ENCODE data around the gene GRK4. TPM values are rescaled to one million over a fixed set of nuclear protein-coding genes. Genes with fewer than 3 reads are reported as not detected.
"Not testable (repeated sequence)": the region's sequence is repeated elsewhere in the genome, so short reads cannot be mapped to it uniquely, and the experiment has no call there.

Gene GRK4
- total and polyA plus RNA-seq, 2 donors (not counting 1 experiment from before 2014, with no cell fraction given): 0.73 to 2.3 TPM

DNA sequence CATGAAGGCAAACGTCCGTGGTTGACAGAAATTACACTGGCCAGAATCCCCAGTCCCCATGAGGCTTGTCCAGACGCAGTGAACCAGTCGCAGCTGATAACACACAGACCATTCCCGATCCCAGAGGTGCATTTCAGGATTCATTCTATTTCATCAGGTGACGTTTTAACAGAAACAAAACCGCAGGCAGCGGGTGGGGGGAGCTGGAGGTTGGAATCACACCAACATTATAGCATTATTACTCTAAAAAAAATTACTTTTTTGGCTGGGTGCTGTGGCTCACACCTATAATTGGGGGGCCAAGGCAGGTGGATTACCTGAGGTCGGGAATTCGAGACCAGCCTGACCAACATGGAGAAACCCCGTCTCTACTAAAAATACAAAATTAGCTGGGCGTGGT, 25.4 kb upstream of the GRK4 start:
- no peak overlapping the region for H3K27ac ChIP-seq (ENCODE audit: low read length in 2 of 2)
- H4K20me1 ChIP-seq (ENCODE audit: control insufficient read depth, insufficient read depth, low read length, poor library complexity, severe bottlenecking): peaks cover 13% of the 10 kb centered on the region
- no peak overlapping the region for H3K4me3 Mint-ChIP-seq
- CTCF ChIA-PET: interaction anchor here (1.1 kb wide), 1 partner anchor 175 kb away, joined by 3 read pairs; no protein-coding TSS in a partner anchor
- POLR2A ChIA-PET: no interaction called here
- ATAC-seq (ENCODE audit: low read depth) (no peak), DNase-seq (no peak)
- no peaks in the 10 kb centered on the region for H3K9me3 ChIP-seq (ENCODE audit: control extremely low read depth in 1 of 3, control insufficient read depth in 2 of 3, insufficient read depth in 1 of 3, low read length in 2 of 3)
- H3K4me1 ChIP-seq (ENCODE audit: control insufficient read depth in 2 of 2, insufficient read depth in 2 of 2, low read length in 2 of 2): peaks cover 18 to 35% of the 10 kb centered on the region in 2 donors
- no peak overlapping the region for H3K27ac Mint-ChIP-seq
- H3K4me1 Mint-ChIP-seq: peaks cover 33% of the 10 kb centered on the region
- no peak overlapping the region for H3K4me3 ChIP-seq (ENCODE audit: control extremely low read depth in 1 of 5, extremely low read depth in 1 of 5, insufficient read depth in 1 of 5, low read depth in 2 of 5, low read length in 4 of 5)
- TF ChIP-seq EZH2 (IDR thresholded peaks at IDR 0.05; ENCODE audit: borderline replicate concordance, insufficient read depth, low read depth, low read length, poor library complexity, severe bottlenecking): no peak
- TF ChIP-seq, protein P1, sequence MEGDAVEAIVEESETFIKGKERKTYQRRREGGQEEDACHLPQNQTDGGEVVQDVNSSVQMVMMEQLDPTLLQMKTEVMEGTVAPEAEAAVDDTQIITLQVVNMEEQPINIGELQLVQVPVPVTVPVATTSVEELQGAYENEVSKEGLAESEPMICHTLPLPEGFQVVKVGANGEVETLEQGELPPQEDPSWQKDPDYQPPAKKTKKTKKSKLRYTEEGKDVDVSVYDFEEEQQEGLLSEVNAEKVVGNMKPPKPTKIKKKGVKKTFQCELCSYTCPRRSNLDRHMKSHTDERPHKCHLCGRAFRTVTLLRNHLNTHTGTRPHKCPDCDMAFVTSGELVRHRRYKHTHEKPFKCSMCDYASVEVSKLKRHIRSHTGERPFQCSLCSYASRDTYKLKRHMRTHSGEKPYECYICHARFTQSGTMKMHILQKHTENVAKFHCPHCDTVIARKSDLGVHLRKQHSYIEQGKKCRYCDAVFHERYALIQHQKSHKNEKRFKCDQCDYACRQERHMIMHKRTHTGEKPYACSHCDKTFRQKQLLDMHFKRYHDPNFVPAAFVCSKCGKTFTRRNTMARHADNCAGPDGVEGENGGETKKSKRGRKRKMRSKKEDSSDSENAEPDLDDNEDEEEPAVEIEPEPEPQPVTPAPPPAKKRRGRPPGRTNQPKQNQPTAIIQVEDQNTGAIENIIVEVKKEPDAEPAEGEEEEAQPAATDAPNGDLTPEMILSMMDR (IDR thresholded peaks at IDR 0.05): no peak
- no peak overlapping the region for H3K4me2 ChIP-seq (replicated peaks; ENCODE audit: low read depth, low read length, poor library complexity, severe bottlenecking)
- intact Hi-C loops (cut with micrococcal nuclease): loop anchor here (10.0 kb wide), 1 partner anchor 453 kb away; no protein-coding TSS in a partner anchor
- no peaks in the 10 kb centered on the region for H3K27me3 ChIP-seq (replicated peaks in 1 of 4; ENCODE audit: control extremely low read depth in 1 of 4, control insufficient read depth in 3 of 4, insufficient read depth in 4 of 4, low read length in 3 of 4)
- H3K79me2 ChIP-seq (ENCODE audit: control insufficient read depth, insufficient read depth, low read length): peaks cover 18% of the 10 kb centered on the region
- no peak overlapping the region for H3K9ac ChIP-seq (ENCODE audit: low read length)
- H3K36me3 ChIP-seq (replicated peaks in 1 of 2; ENCODE audit: control extremely low read depth in 1 of 2, control insufficient read depth in 1 of 2, extremely low read depth in 1 of 2, insufficient read depth in 2 of 2, low read length in 1 of 2): peaks cover 0 to 52% of the 10 kb centered on the region in 2 experiments
- H3K27me3 Mint-ChIP-seq: no peaks in the 10 kb centered on the region
- 62% methylated on average over 6 of the region's 12 CpGs for WGBS (ENCODE audit: insufficient coverage)
- no peaks in the 10 kb centered on the region for H3K9me3 Mint-ChIP-seq (ENCODE audit: insufficient read depth)
- H2AFZ ChIP-seq (ENCODE audit: insufficient read depth, low read depth, low read length, poor library complexity, severe bottlenecking): no peak overlapping the region

DNA sequence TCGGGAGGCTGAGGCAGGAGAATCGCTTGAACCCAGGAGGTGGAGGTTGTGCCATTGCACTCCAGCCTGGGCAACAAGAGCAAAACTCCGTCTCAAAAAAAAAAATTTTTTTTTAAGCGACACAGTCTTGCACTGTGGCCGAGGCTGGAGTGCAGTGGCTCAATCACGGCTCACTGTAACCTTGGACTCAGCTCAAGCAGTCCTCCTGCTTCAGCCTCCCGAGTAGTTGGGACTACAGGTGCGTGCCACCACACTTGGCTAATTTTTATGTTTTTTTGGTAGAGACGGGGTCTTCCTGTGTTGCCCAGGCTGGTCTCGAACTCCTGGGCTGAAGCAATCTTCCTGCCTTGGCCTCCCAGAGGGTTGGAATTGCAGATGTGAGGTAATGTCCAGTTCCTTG, 25.0 kb upstream of the GRK4 start:
- H3K27ac ChIP-seq (ENCODE audit: low read length in 2 of 2); H3K27me3 Mint-ChIP-seq; H3K9ac ChIP-seq (ENCODE audit: low read length); H3K4me3 Mint-ChIP-seq; H3K9me3 Mint-ChIP-seq (ENCODE audit: insufficient read depth); DNase-seq; H2AFZ ChIP-seq (ENCODE audit: insufficient read depth, low read depth, low read length, poor library complexity, severe bottlenecking); H3K27ac Mint-ChIP-seq; H3K27me3 ChIP-seq (replicated peaks in 1 of 4; ENCODE audit: control extremely low read depth in 1 of 4, control insufficient read depth in 3 of 4, insufficient read depth in 4 of 4, low read length in 3 of 4); H3K9me3 ChIP-seq (ENCODE audit: control extremely low read depth in 1 of 3, control insufficient read depth in 2 of 3, insufficient read depth in 1 of 3, low read length in 2 of 3); ATAC-seq (ENCODE audit: low read depth); POLR2A ChIA-PET; H3K4me3 ChIP-seq (ENCODE audit: control extremely low read depth in 1 of 5, extremely low read depth in 1 of 5, insufficient read depth in 1 of 5, low read depth in 2 of 5, low read length in 4 of 5); H3K4me2 ChIP-seq (replicated peaks; ENCODE audit: low read depth, low read length, poor library complexity, severe bottlenecking): not testable (repeated sequence)
- 94% methylated on average over 8 of the region's 10 CpGs for WGBS (ENCODE audit: insufficient coverage)
- Histone ChIP-seq H3K4me1 (ENCODE audit: control insufficient read depth in 2 of 2, insufficient read depth in 2 of 2, low read length in 2 of 2) (peaks cover 14 to 31% of the 10 kb centered on the region in 2 donors), H3K79me2 (ENCODE audit: control insufficient read depth, insufficient read depth, low read length) (peaks cover 18% of the 10 kb centered on the region), H4K20me1 (ENCODE audit: control insufficient read depth, insufficient read depth, low read length, poor library complexity, severe bottlenecking) (peaks cover 13% of the 10 kb centered on the region), H3K36me3 (replicated peaks in 1 of 2; ENCODE audit: control extremely low read depth in 1 of 2, control insufficient read depth in 1 of 2, extremely low read depth in 1 of 2, insufficient read depth in 2 of 2, low read length in 1 of 2) (peaks cover 0 to 53% of the 10 kb centered on the region in 2 experiments)
- intact Hi-C loops (cut with micrococcal nuclease): loop anchor here (10.0 kb wide), 1 partner anchor 454 kb away; no protein-coding TSS in a partner anchor
- CTCF ChIA-PET: interaction anchor here (1.1 to 2.4 kb wide), 2 partner anchors 16 to 175 kb away, joined by 3 to 6 read pairs; no protein-coding TSS in a partner anchor
- H3K4me1 Mint-ChIP-seq: peaks cover 29% of the 10 kb centered on the region
